Measurements from ENCODE around the gene MSI2.

MSI2 gene

DNA sequence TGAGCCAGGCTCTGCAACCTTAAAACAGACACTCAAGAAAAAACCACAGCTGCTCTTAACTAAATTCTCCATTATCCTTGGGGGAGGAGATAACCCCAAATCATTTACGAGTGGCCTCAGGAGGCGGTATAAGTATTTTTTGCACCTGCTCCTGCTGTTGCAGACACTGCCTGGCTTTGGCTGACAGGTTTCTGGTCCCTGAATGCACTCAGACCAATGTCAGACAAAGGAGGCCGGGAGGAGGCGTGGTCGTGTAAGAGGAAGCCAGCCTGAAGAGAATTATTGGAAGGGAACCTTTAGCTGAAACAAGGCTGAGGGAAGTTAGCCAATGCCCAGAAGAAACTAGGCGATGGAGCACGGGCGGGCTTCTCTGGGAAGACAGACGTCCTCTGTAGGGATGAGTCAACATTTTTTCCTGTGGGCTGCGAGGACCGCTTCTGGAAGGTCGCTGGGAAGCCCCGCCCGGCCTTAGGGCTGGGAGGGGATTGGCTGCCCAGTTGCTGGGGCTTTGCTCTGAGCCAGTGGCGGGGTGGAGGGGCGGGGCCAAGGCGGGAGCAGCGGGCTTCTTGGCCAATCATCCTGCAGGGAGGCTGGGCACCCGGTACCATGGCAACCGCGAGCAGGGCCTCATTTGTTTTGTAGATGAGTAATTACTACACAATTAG lies 406.5 kb downstream of the MSI2 start:
- no peak overlapping the region for H3K4me3 Mint-ChIP-seq
- no peaks in the 10 kb centered on the region for H3K9me3 Mint-ChIP-seq
- no peak overlapping the region for H3K27ac Mint-ChIP-seq
- no peaks in the 10 kb centered on the region for H3K27me3 Mint-ChIP-seq
- H3K4me1 Mint-ChIP-seq, result peaks cover 10% of the 10 kb centered on the region
- DNase-seq (no peak), ATAC-seq (no peak)

DNA sequence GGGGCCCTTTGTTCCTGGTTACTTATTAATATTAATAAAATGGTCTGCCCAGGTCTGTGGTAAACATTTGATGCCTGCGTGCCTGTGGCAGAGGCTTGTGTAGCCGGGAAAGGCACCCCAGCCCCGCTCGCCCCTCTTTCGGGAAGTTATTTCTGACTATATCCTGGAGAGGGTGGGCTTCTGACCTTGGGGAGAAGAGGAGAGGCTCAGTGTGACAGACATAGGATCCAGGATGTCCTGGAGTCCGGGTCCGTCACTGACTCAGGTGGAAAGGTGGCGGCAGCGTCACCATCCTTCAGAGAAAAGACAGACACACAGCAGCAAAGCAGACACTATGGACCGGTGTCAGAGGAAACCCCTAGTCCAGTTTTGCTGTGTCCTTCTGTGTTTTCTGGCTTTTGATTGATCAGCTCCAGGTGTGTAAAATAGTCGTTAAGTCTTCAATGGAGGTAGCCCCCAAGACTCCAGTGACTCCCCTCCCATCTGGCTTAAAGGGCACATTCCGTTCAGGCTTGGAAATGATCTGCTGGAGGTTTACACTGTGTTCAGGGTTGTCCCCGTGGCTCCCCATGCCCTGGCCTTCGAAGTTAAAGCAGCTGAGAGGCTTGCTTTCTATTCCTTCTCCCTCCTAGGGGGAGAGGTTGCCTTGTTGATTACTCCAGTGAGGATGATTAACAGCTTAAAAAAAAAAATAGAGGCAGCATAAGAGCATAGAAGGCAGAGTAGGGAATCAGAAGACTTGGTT lies 407.2 kb downstream of the MSI2 start:
- no peaks in the 10 kb centered on the region for H3K9me3 Mint-ChIP-seq
- H3K4me1 Mint-ChIP-seq, result peaks cover 12% of the 10 kb centered on the region
- peak overlapping the region; percentile 55 to 59 for H3K27ac Mint-ChIP-seq
- H3K4me3 Mint-ChIP-seq, result no peak overlapping the region
- no peaks in the 10 kb centered on the region for H3K27me3 Mint-ChIP-seq
- DNase-seq (no peak), ATAC-seq (no peak)

DNA sequence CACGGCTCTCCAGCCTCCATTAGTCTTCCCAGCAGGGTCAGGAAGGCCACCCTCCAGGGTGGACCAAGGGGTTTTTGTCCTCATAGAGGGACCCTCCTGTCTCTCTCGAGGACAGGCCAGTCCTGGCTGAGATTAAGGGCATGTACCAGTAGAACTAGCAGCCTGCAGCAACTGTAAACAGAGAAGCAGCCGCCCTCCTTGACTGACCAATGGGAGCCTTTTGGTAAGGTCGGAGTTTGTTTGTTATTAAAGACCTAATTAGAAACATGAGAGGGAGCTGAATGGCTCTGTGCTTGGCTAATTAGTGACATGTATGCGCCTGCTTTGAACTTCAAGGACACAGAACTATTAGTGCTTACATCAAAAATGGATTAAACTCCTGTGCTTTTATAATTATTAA lies 408.8 kb downstream of the MSI2 start:
- no peak for DNase-seq
- H3K9me3 Mint-ChIP-seq, result no peaks in the 10 kb centered on the region
- H3K27ac Mint-ChIP-seq, result peak overlapping the region in 1 of 2 donors; percentile 44
- peaks cover 14% of the 10 kb centered on the region for H3K4me1 Mint-ChIP-seq
- no peak for ATAC-seq
- no peak overlapping the region for H3K4me3 Mint-ChIP-seq
- H3K27me3 Mint-ChIP-seq, result no peaks in the 10 kb centered on the region

DNA sequence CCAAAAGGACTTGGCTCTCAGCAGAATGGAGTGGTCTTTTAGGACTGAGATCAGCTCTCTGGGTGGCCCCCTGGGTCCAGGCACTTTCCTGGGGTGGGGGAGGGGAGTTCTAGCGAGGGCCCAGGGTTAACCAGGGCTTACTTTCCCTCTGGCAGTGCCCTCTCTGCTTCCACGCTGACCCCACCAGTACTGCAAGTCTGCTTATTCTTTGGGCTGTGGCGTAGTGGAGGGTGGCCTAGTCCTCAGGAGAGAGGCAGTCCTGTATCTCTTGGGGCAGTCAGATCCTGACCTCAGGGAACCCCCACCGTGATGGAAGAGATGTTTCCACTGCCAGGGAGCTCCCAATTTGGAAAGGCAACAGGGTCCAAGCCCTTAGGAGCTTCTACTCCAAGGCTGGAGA lies 409.4 kb downstream of the MSI2 start:
- Mint-ChIP-seq H3K27ac (peak overlapping the region in 1 of 2 donors; percentile 79), H3K9me3 (no peaks in the 10 kb centered on the region), H3K4me3 (no peak overlapping the region), H3K27me3 (no peaks in the 10 kb centered on the region), H3K4me1 (peaks cover 20% of the 10 kb centered on the region)
- no peak for ATAC-seq
- DNase-seq, result no peak

DNA sequence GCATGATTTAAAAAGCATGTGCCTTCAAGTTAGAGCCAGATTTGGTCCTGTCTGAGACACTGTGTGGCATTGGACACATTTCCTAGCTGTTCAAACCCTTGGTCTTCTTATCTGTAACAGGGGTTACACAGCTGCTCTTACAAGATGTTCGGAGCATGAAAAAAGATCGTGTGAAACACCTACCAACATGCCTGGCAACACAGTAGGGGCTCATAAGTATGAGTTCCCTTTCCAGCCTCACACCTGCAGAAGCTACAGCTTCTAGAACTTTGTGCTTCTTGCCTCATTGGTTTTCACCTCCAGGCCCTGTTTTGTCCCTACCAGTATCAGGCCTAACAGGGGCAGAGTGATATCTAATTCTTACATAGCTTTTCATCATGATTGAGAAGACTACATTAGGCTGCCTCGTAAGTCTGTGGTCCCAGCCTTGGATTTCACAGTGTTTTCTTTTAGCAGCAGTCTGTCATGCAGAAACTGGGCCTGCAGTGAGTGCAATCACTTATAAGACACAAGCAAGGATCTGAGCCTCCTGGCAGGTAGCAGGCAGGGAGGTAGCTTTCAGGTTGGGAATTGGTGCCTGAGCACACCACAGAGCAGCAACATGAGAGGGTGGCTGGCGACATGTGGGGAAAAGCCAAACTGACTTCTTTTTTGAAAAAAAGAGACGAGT lies 410.0 kb downstream of the MSI2 start:
- H3K27me3 Mint-ChIP-seq, result no peaks in the 10 kb centered on the region
- DNase-seq (no peak), ATAC-seq (no peak)
- H3K9me3 Mint-ChIP-seq, result no peaks in the 10 kb centered on the region
- peak overlapping the region; percentile 29 to 91 for H3K27ac Mint-ChIP-seq
- peaks cover 26% of the 10 kb centered on the region for H3K4me1 Mint-ChIP-seq
- H3K4me3 Mint-ChIP-seq, result no peak overlapping the region

DNA sequence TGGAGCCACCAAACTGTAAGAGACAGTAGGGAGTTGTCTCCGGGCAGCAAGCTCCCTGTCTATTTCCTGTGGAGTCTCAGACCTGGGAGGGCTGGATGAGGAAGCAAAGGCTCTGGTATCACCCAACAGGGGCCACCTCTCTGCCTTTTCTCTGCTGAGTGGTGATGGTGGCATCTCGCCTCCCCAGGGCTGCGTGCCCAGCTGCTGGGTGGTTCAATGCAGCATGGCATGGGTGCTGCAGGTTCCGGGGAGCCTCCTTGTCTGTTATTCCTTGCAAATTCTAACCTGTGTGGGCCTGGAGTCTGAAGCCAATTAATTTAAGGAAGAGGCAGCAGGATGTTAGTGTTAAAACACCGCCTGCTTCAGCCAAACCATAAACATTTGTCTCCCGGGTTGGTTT lies 410.6 kb downstream of the MSI2 start:
- Mint-ChIP-seq H3K4me3 (no peak overlapping the region), H3K4me1 (peaks cover 32% of the 10 kb centered on the region), H3K27ac (peak overlapping the region in 1 of 2 donors; percentile 91)

DNA sequence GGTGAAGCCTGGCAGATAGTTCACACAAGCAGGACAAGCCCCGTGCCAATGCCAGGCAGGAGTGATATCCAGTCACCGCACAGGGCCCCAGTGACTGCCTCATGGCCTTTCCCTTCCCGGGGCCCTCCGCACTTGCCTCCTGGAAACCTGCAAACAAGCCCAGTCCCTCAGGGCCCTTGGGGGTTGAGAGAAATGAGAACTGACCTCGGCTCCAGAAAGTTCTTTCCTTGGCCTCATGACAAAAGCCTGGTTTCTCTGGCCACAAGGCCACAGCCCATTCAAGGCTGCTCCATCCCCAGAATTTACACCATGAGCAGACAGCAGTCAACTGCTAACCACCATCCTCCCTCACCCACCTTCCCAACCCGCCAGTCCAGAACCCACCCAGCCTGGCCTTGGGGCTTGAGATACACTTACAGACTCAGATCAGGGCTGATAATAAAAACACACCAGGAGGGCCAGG lies 411.2 kb downstream of the MSI2 start:
- Mint-ChIP-seq H3K27me3 (no peaks in the 10 kb centered on the region), H3K4me3 (no peak overlapping the region), H3K9me3 (no peaks in the 10 kb centered on the region), H3K4me1 (peaks cover 38% of the 10 kb centered on the region), H3K27ac (peak overlapping the region in 1 of 2 donors; percentile 34)
- ATAC-seq (no peak), DNase-seq (peak in 1 of 2 donors; percentile 6)

More for the DNA sequence above, 410.6 kb downstream of the MSI2 start:
- ATAC-seq (no peak), DNase-seq (peak in 1 of 2 donors; percentile 6)
- Mint-ChIP-seq H3K27me3 (no peaks in the 10 kb centered on the region), H3K9me3 (no peaks in the 10 kb centered on the region)

GRCh38 chr17:57668332-57668731 lies 412.0 kb downstream of the MSI2 start:
- H3K27me3 Mint-ChIP-seq, result no peaks in the 10 kb centered on the region
- H3K27ac Mint-ChIP-seq, result peak overlapping the region; percentile 11 to 34
- H3K4me1 Mint-ChIP-seq, result peaks cover 46% of the 10 kb centered on the region
- ATAC-seq (no peak), DNase-seq (peak in 1 of 2 donors; percentile 1)
- H3K4me3 Mint-ChIP-seq, result no peak overlapping the region
- H3K9me3 Mint-ChIP-seq, result no peaks in the 10 kb centered on the region

DNA sequence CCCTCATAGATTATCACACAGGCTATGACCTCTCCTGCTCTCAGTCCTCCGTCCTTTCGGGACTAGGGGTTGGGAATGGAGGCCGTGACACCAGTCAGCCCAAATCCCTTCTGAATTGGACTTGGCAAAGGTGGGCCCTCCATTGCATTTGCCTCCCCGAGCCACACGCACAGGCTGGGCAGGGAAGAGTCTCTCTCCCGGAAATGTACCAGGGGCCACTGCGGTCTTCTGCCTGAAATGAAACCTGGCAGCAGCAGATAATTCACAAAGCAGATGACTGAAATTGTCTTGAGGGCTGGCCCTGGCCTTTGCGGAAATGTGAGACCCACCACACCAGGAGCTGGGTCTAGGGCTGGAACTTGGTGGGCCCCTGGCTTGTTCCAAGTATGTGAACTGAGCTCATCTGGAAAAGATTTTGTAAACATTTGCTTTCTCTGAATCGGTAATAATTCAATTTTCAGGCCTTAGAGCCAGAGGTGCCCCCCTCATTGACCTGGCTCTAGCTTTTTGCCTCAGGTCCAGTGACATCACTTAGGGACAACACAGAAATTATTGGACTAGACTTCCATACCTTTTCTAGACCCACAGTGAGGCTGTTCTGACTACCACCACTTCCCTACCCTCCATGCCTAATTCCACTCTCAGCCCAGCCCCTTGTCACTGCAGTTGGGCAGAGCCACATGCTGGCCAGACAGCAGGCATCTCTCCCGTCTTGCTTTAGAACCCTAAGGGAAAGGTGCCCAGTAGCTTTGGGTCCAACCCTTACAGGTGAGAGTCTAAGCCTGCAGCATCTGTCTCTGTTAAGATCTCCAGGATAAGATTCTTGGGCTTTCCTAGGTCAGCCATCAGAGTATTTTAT lies 413.6 kb downstream of the MSI2 start:
- H3K9me3 Mint-ChIP-seq, result no peaks in the 10 kb centered on the region
- H3K27ac Mint-ChIP-seq, result peak overlapping the region in 1 of 2 donors; percentile 33
- H3K4me3 Mint-ChIP-seq, result no peak overlapping the region

GRCh38 chr17:57670769-57671569 lies 414.6 kb downstream of the MSI2 start:
- peak in 1 of 2 donors; percentile 13 for DNase-seq
- Mint-ChIP-seq H3K4me1 (peaks cover 40% of the 10 kb centered on the region), H3K9me3 (no peaks in the 10 kb centered on the region), H3K27ac (peak overlapping the region; percentile 86 to 95), H3K4me3 (peak overlapping the region in 1 of 2 donors; percentile 53), H3K27me3 (no peaks in the 10 kb centered on the region)
- ATAC-seq, result peak; percentile 22

More for the DNA sequence above, 413.6 kb downstream of the MSI2 start:
- no peak for ATAC-seq
- no peaks in the 10 kb centered on the region for H3K27me3 Mint-ChIP-seq
- peak in 1 of 2 donors; percentile 4 for DNase-seq
- H3K4me1 Mint-ChIP-seq, result peaks cover 41% of the 10 kb centered on the region

DNA sequence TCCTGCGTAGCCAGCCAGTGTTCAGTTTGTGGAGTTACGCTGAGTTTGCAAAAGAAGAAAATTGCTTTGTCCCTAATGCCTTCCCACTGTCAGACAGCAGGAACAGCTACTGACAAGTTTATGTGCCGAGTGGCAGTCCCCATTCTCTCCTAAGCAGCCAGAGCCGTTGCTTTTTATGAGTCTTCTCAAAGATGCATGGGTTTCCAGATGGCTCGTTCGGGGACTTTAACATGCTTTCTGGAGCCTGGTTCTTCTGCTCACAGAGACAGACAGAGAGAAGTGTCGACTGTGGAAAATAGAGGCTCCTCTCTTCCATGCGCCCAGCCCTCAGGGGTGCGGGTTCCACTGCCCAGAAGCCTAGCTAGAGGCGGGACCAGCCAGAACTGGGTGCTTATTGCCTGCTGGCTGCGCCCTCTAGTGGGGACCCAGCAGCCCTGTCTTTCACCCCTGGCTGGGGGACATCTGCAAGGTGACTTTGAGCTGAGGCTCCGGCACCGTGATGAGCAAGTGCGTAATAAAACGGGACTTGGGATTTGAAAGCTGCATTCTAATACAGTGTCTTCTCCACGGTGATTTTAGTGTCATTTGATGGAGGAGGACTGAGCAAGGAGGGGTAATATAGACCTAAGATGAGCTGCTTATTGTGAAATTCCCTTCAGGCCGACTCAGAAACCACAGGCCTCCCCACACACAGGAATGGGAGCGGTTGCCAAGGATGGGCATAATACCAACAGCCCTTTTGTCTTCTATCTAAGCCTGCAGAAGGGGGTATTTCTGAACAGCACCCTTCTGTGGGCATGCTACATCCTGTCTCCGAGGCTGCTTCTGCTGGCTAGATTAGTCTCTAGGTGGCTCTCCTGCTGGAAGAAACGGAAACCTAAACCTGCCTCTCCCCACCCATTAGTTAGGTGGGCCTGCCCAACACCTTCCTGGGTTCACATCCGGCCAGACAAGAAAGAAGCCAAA lies 415.6 kb downstream of the MSI2 start:
- Mint-ChIP-seq H3K27me3 (no peaks in the 10 kb centered on the region), H3K27ac (peak overlapping the region; percentile 55 to 95), H3K4me3 (peak overlapping the region; percentile 55 to 62), H3K4me1 (peaks cover 40% of the 10 kb centered on the region), H3K9me3 (no peaks in the 10 kb centered on the region)
- ATAC-seq (peak; percentile 93), DNase-seq (peak; percentile 70 to 84)

GRCh38 chr17:57672971-57673370 lies 416.6 kb downstream of the MSI2 start:
- Mint-ChIP-seq H3K4me1 (peaks cover 34% of the 10 kb centered on the region), H3K27me3 (no peaks in the 10 kb centered on the region), H3K4me3 (peak overlapping the region in 1 of 2 donors; percentile 14), H3K27ac (peak overlapping the region in 1 of 2 donors; percentile 57), H3K9me3 (no peaks in the 10 kb centered on the region)
- ATAC-seq (no peak), DNase-seq (peak in 1 of 2 donors; percentile 6)

GRCh38 chr17:57674894-57675293 lies 418.6 kb downstream of the MSI2 start:
- DNase-seq, result peak in 1 of 2 donors; percentile 7
- Mint-ChIP-seq H3K27ac (no peak overlapping the region), H3K9me3 (no peaks in the 10 kb centered on the region)

More at GRCh38 chr17:57674894-57675293, 418.6 kb downstream of the MSI2 start:
- H3K4me3 Mint-ChIP-seq, result no peak overlapping the region
- H3K4me1 Mint-ChIP-seq, result peaks cover 34% of the 10 kb centered on the region
- no peaks in the 10 kb centered on the region for H3K27me3 Mint-ChIP-seq
- ATAC-seq, result no peak
